Heart left ventricle (tissue), 16 donors: ENCODE measurements around the gene C1orf74. TPM values are rescaled to one million over a fixed set of nuclear protein-coding genes. Genes with fewer than 3 reads are reported as not detected.

ENCODE experiments used
- ATAC-seq, 4 donors: fragments of 200-7000 bp; cut with Tn5 transposase; one replicate each; pipeline ENCODE4 v1.9.1; 2020 to 2022; ENCODE audit warnings: moderate library complexity in 4 of 4, mild to moderate bottlenecking in 3 of 4, moderate number of reproducible peaks in 1 of 4
- DNase-seq, 5 donors: peaks; one replicate each; pipeline ENCODE4 v3.0.0-alpha.2; 2020
- H3K27ac ChIP-seq, 12 donors: fragments of 200-600 bp; sonication (generic) in 4 of 12; one replicate each; pipeline versions ENCODE4 v1.5.0 to v1.8.0; 2016 to 2022; ENCODE audit warnings: mild to moderate bottlenecking in 2 of 12
- H3K27me3 ChIP-seq, 9 donors: fragments of 200-600 bp; sonication (generic) in 2 of 9; one replicate each; pipeline versions ENCODE4 v1.5.1 to v1.8.0; 2016 to 2022; ENCODE audit warnings: mild to moderate bottlenecking in 3 of 9
- H3K36me3 ChIP-seq, 9 donors: fragments of 200-600 bp; sonication (generic) in 2 of 9; one replicate each; pipeline versions ENCODE4 v1.5.0 to v1.8.0; 2018 to 2022; ENCODE audit warnings: mild to moderate bottlenecking in 2 of 9
- H3K4me1 ChIP-seq, 12 donors: fragments of 200-600 bp; sonication (generic) in 4 of 12; one replicate each; pipeline versions ENCODE4 v1.5.0 to v1.8.0; 2016 to 2022; ENCODE audit warnings: mild to moderate bottlenecking in 3 of 12
- H3K4me3 ChIP-seq, 12 donors: fragments of 200-600 bp; sonication (generic) in 4 of 12; one replicate each; pipeline versions ENCODE4 v1.5.0 to v1.8.0; 2017 to 2022; ENCODE audit warnings: mild to moderate bottlenecking in 9 of 12, moderate library complexity in 4 of 12
- H3K9me3 ChIP-seq, 12 donors: fragments of 200-600 bp; sonication (generic) in 4 of 12; one replicate each; pipeline versions ENCODE4 v1.5.0 to v1.8.0; 2016 to 2022; ENCODE audit warnings: mild to moderate bottlenecking in 1 of 12
- CTCF ChIP-seq, 12 donors: fragments of 200-600 bp; sonication (generic) in 4 of 12; IDR thresholded peaks; one replicate each; pipeline versions ENCODE4 v1.5.0 to v1.8.0; 2018 to 2022; ENCODE audit warnings: antibody characterized with exemption in 12 of 12, mild to moderate bottlenecking in 5 of 12
- POLR2A ChIP-seq, 2 donors: fragments of 450-650 bp; IDR thresholded peaks; one replicate each; pipeline ENCODE4 v1.6.1; 2017; ENCODE audit warnings: antibody characterized with exemption in 2 of 2, mild to moderate bottlenecking in 2 of 2, moderate library complexity in 2 of 2
- WGBS, 4 donors: extraction: QIAGEN DNeasy Blood & Tissue Kit in 2 of 4; methylation state at CpG; one replicate each; pipeline versions ENCODE4 v1.1.5 to v1.1.7; 2013 to 2018; 5-methylcytosine and 5-hydroxymethylcytosine counted together
- intact Hi-C, 10 donors: fragments of 100-400 bp; cut with DNase I; formaldehyde crosslinking; loops; one replicate each; pipeline versions ENCODE4 v1.11.1 to v1.14.2; 2022
- polyA plus RNA-seq, 2 donors: library from polyadenylated mRNA; stranded (reverse); fragments of 200-250 nt; gene quantifications; one replicate each; pipeline ENCODE4 v1.2.3, GENCODE V29; 2013
- total RNA-seq, 9 donors: library from RNA; depleted of rRNA in 2 of 9; stranded (reverse); fragments of >200 nt in 2 of 9; fragmentation: NEBNext Ultra II Directional in 3 of 9; extraction: Animal tissue kit (Norgen Biotek cat#: 25700) in 3 of 9; gene quantifications; one replicate each; pipeline versions ENCODE4 v1.1.0 to v1.2.4, GENCODE V29; 2016 to 2023
- donor health status: ischemic (EF 13 %, LVEDD 7.1; RV severe dilation, severe dysfunction).
- donor health status: healthy with polysubstance abuse.
- donor health status: DM: no; HTN: yes; CAD: no.
- donor health status: DM: no; HTN: no; CAD: no.
- donor health status: ischemic (EF 25% LVEDD 6.9; RV normal size, moderate dysfunction).
- donor health status: ischemic (EF 25% LVEDD 5.7; RV mildly dilated, moderate dysfunction).
- donor health status: healthy.
- donor health status: DM: yes; HTN: yes; CAD: no.
- donor health status: ischemic (EF 35%, LVEDD 5.7; RV mildly dilated, moderate dysfunction).
- donor health status: nonischemic (EF 11% LVEDD 7.7; RV severe dilation, severe dysfunction).
- donor health status: DM: yes; HTN: yes; CAD: no.
- donor health status: PGD.
- donor health status: ischemic (EF 29% LVEDD 5.4; RV normal size, mild dysfunction).
- donor health status: nonischemic (EF 23%, LVEDD 6.1; RV moderate dilation, normal function).

Gene C1orf74
- total and polyA plus RNA-seq, 11 donors, result 1.1 to 2.6 (median 2.2) TPM

- intact Hi-C loops, result loop anchor here in 1 of 10 donors (5.0 kb wide), 1 partner anchor 60 kb away; the partner anchor contains the start of gene UTP25
- Histone ChIP-seq H3K36me3 (peaks cover 0 to 19% (median 0%) of the 10 kb centered on the region in 9 donors), H3K9me3 (no peaks in the 10 kb centered on the region), H3K27me3 (no peaks in the 10 kb centered on the region), H3K27ac (peak overlapping the region in 1 of 12 donors; percentile 89), H3K4me3 (peak overlapping the region in 1 of 12 donors; percentile 59), H3K4me1 (peaks cover 4 to 47% (median 20%) of the 10 kb centered on the region in 12 donors)
- ATAC-seq (no peak), DNase-seq (no peak)
- TF ChIP-seq POLR2A (IDR thresholded peaks at IDR 0.05) (no peak), CTCF (IDR thresholded peaks at IDR 0.05) (no peak)
These were observed 17.3 kb downstream of the C1orf74 start for GRCh38 chr1:209767096-209767495.

- H3K9me3 ChIP-seq, result no peaks in the 10 kb centered on the region
- DNase-seq (no peak), ATAC-seq (no peak)
- intact Hi-C loops, result loop anchor here in 1 of 10 donors (5.0 kb wide), 1 partner anchor 61 kb away; the partner anchor contains the start of gene UTP25
- no peak overlapping the region for H3K4me3 ChIP-seq
- H3K36me3 ChIP-seq, result peaks cover 0 to 29% (median 0%) of the 10 kb centered on the region in 9 donors
- H3K27ac ChIP-seq, result peak overlapping the region in 2 of 12 donors; percentile 13 to 30
- peaks cover 4 to 57% (median 20%) of the 10 kb centered on the region in 12 donors for H3K4me1 ChIP-seq
- WGBS, 4 donors, result 77 to 89% (median 80%) methylated on average over 2 of the region's 2 CpGs
- TF ChIP-seq POLR2A (IDR thresholded peaks at IDR 0.05), result no peak
- TF ChIP-seq CTCF (IDR thresholded peaks at IDR 0.05), result no peak
- H3K27me3 ChIP-seq, result no peaks in the 10 kb centered on the region
These were observed 18.3 kb downstream of the C1orf74 start for GRCh38 chr1:209766051-209766450.

GRCh38 chr1:209761011-209761635, 23.2 kb downstream of the C1orf74 start:
- H3K27ac ChIP-seq, result peak overlapping the region in 1 of 12 donors; percentile 1

More at GRCh38 chr1:209761011-209761635, 23.2 kb downstream of the C1orf74 start:
- Histone ChIP-seq H3K4me1 (peaks cover 0 to 53% (median 0%) of the 10 kb centered on the region in 12 donors), H3K27me3 (no peaks in the 10 kb centered on the region), H3K9me3 (no peaks in the 10 kb centered on the region), H3K4me3 (no peak overlapping the region), H3K36me3 (peaks cover 0 to 41% (median 0%) of the 10 kb centered on the region in 9 donors)
- intact Hi-C loops, result no loop called here
- ATAC-seq (peak; percentile 42 to 62 (median 46)), DNase-seq (no peak)
- TF ChIP-seq POLR2A (IDR thresholded peaks at IDR 0.05) (no peak), CTCF (IDR thresholded peaks at IDR 0.05) (no peak)
